Measurements from ENCODE around the gene DTNA. TPM values are rescaled to one million over a fixed set of nuclear protein-coding genes. Genes with fewer than 3 reads are reported as not detected.
"Not testable (repeated sequence)": the region's sequence is repeated elsewhere in the genome, so short reads cannot be mapped to it uniquely, and the experiment has no call there.

Gene DTNA
- total and polyA plus RNA-seq, 4 donors, result 90.4 to 190 (median 131) TPM

DNA sequence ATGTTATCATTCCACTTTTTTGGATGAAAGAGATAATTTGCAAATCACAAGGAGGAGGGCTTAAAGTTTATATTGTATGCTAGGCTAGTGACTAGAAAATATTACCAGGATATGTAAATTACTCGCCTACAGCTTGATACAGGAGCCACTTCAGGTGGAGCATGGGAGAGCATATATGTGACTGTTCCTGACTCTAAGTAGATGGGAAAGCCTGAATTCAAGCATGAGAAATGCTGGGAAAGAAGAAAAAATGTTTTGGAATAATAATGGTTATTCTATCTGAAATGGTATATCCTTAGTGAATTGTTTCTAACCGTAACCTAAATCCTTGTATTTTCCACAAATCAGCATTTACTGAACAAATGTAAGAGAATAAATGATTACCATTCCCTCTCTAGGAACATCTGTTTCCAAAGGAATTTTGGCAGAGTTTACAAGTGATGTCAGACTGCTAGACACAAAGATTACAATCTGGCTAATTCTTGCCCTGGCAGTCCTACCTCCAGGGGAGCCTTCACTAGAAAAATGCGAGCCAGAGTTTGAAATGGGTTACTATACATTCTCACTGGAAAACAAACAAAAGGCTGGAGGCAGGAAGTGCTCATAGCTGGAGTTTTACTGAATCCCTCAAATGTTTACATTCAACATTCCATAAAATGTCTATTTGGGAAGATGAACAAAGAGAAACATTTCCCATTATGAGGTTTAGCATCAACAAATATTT lies 201.7 kb downstream of the DTNA start:
- no peaks in the 10 kb centered on the region for H3K27me3 ChIP-seq (ENCODE audit: control insufficient read depth, insufficient read depth, low read length)
- H3K4me3 ChIP-seq (ENCODE audit: low read depth, low read length), result no peak overlapping the region
- peak overlapping the region; percentile 63 for H3K27ac ChIP-seq (ENCODE audit: low read depth, low read length)
- H3K9me3 ChIP-seq (ENCODE audit: control insufficient read depth, insufficient read depth, low read length), result no peaks in the 10 kb centered on the region
- 92% methylated on average over 1 of the region's 3 CpGs for WGBS (ENCODE audit: insufficient coverage)
- H3K4me1 ChIP-seq (ENCODE audit: control insufficient read depth, insufficient read depth, low read length), result no peaks in the 10 kb centered on the region
- peak in 5 of 6 donors; percentile 1 to 87 (median 15) for DNase-seq (ENCODE audit: low read depth in 4 of 6, low spot score in 6 of 6)
- no peaks in the 10 kb centered on the region for H3K36me3 ChIP-seq (ENCODE audit: control insufficient read depth, insufficient read depth, low read length)

DNA sequence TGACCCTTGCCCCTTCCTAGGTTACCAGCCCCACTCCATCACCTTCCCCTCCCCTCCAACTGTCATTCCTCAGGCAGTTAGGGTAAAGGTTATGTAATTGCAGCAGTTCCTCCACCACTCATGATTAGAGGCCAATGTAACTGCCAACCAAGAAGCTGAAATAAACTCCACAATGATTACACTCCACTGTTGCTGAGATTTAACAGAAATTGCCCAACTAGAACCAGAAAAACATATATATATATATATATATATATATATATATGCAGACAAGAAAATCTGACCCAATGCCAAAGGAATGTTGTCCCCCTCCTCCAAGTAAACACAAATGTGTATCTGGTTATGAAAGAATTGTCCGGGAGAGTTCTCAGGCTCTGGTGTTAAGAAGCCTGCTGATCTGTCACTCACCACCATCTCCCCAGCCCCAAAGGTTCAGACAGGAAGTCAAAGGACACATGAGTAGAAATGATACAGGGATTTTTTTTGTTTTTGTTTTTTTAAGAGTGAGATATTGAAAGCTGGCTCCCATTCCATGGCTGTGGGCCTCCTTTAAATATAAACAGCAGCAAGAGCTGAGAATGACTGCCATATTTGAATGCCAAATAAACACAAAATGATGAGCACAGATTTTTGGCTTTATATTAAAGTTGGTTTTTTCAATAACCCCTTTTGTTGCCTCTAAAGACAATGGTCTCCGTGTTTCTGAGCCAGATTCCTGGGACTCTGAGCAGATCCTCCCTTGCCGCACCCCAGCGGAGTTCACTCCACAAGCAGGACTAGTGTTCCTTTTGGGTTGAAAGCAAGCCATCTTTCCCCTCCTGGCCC lies 204.0 kb downstream of the DTNA start:
- DNase-seq (ENCODE audit: low read depth in 4 of 6, low spot score in 6 of 6), result peak in 1 of 6 donors; percentile 23
- WGBS (ENCODE audit: insufficient coverage), result no CpG with 5 or more reads among the region's 4 CpGs
- H3K4me3 ChIP-seq (ENCODE audit: low read depth, low read length), result no peak overlapping the region
- H3K4me1 ChIP-seq (ENCODE audit: control insufficient read depth, insufficient read depth, low read length), result no peaks in the 10 kb centered on the region
- H3K36me3 ChIP-seq (ENCODE audit: control insufficient read depth, insufficient read depth, low read length), result no peaks in the 10 kb centered on the region
- H3K9me3 ChIP-seq (ENCODE audit: control insufficient read depth, insufficient read depth, low read length), result no peaks in the 10 kb centered on the region
- no peak overlapping the region for H3K27ac ChIP-seq (ENCODE audit: low read depth, low read length)
- no peaks in the 10 kb centered on the region for H3K27me3 ChIP-seq (ENCODE audit: control insufficient read depth, insufficient read depth, low read length)

DNA sequence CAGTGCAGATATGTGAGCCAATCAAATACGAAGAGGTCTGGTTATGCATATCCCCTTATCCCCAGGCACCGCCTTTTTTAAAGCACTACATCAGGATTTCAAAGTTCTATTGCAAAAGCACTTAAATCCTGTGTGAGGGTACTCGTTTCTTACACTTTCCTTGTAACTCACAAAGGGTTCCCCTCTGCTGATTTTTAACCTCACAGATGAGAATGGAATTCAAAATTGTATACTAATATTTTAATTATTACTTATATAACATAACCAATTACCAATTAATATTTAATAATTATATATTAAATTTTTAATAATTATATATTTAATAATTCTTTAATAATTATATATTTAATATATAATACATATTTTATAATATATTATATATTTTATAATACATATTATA lies 204.9 kb downstream of the DTNA start:
- WGBS (ENCODE audit: insufficient coverage), result 50% methylated on average over 1 of the region's 3 CpGs
- H3K27ac ChIP-seq (ENCODE audit: low read depth, low read length), result no peak overlapping the region
- DNase-seq (ENCODE audit: low read depth in 4 of 6, low spot score in 6 of 6), result no peak

DNA sequence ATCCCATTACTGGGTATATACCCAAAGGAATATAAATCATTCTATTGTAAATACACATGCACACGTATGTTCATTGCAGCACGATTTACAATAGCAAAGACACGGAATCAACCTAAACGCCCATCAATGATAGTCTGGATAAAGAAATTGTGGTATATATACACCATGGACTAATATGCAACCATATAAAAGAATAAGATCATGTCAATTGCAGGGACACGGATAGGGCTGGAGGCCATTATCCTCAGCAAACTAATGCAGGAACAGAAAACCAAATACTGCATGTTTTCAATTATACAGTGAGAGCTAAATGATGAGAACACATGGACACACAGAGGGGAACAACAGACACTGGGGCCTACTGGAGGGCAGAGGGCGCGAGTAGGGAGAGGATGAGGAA lies 206.4 kb downstream of the DTNA start:
- not testable (repeated sequence) for H3K4me1 ChIP-seq (ENCODE audit: control insufficient read depth, insufficient read depth, low read length); H3K27me3 ChIP-seq (ENCODE audit: control insufficient read depth, insufficient read depth, low read length); H3K27ac ChIP-seq (ENCODE audit: low read depth, low read length); DNase-seq (ENCODE audit: low read depth in 4 of 6, low spot score in 6 of 6); H3K4me3 ChIP-seq (ENCODE audit: low read depth, low read length); H3K9me3 ChIP-seq (ENCODE audit: control insufficient read depth, insufficient read depth, low read length); H3K36me3 ChIP-seq (ENCODE audit: control insufficient read depth, insufficient read depth, low read length)
- WGBS (ENCODE audit: insufficient coverage), result no CpG with 5 or more reads among the region's 7 CpGs

More for the DNA sequence above, 204.9 kb downstream of the DTNA start:
- no peak overlapping the region for H3K4me3 ChIP-seq (ENCODE audit: low read depth, low read length)
- no peaks in the 10 kb centered on the region for H3K36me3 ChIP-seq (ENCODE audit: control insufficient read depth, insufficient read depth, low read length)
- no peaks in the 10 kb centered on the region for H3K9me3 ChIP-seq (ENCODE audit: control insufficient read depth, insufficient read depth, low read length)
- no peaks in the 10 kb centered on the region for H3K4me1 ChIP-seq (ENCODE audit: control insufficient read depth, insufficient read depth, low read length)
- H3K27me3 ChIP-seq (ENCODE audit: control insufficient read depth, insufficient read depth, low read length), result no peaks in the 10 kb centered on the region

DNA sequence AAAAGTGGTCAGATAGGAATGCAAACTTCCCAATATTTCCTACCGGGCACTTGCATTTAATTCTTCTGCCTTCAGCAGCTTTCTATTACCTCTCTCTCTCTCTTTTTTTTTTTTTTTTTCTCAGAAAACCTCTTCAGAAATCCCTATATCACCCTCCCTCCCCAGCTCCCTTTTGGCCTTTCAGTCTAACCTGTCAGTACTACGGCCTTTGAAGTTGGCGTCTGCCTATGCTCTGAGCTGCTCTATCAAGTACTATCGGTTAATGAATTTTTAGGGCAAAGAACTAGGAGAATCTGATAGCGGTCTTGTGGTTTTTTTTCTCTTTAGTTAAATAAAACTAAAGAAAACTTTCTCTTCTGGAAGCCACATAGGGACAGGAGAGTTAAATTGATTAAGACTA lies 208.8 kb downstream of the DTNA start:
- Histone ChIP-seq H3K4me3 (ENCODE audit: low read depth, low read length) (no peak overlapping the region), H3K9me3 (ENCODE audit: control insufficient read depth, insufficient read depth, low read length) (no peaks in the 10 kb centered on the region), H3K27me3 (ENCODE audit: control insufficient read depth, insufficient read depth, low read length) (no peaks in the 10 kb centered on the region), H3K4me1 (ENCODE audit: control insufficient read depth, insufficient read depth, low read length) (no peaks in the 10 kb centered on the region), H3K27ac (ENCODE audit: low read depth, low read length) (peak overlapping the region; percentile 27), H3K36me3 (ENCODE audit: control insufficient read depth, insufficient read depth, low read length) (no peaks in the 10 kb centered on the region)
- DNase-seq (ENCODE audit: low read depth in 4 of 6, low spot score in 6 of 6), result no peak
- no CpG with 5 or more reads among the region's 5 CpGs for whole genome bisulfite sequencing (ENCODE audit: insufficient coverage)

DNA sequence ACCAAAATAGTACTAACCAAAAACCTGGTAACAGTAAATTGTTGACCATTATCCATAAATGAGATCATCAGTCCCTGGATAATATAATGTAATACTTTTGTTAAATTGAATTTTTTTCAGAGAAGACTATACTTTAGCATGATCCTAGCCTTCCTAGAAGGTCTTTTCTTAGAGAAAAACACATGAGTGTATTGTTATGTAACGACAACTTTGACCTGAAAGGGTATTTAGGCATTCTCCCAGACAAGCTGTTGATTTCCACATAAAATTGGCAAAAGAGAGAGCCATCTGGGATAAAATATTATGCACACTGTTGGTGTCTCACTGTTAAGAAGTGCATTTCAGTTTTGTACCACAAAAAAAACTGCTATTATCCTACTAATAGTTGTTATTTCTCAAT lies 211.1 kb downstream of the DTNA start:
- Histone ChIP-seq H3K27me3 (ENCODE audit: control insufficient read depth, insufficient read depth, low read length) (no peaks in the 10 kb centered on the region), H3K27ac (ENCODE audit: low read depth, low read length) (no peak overlapping the region), H3K4me1 (ENCODE audit: control insufficient read depth, insufficient read depth, low read length) (no peaks in the 10 kb centered on the region), H3K9me3 (ENCODE audit: control insufficient read depth, insufficient read depth, low read length) (no peaks in the 10 kb centered on the region), H3K36me3 (ENCODE audit: control insufficient read depth, insufficient read depth, low read length) (no peaks in the 10 kb centered on the region), H3K4me3 (ENCODE audit: low read depth, low read length) (no peak overlapping the region)
- DNase-seq (ENCODE audit: low read depth in 4 of 6, low spot score in 6 of 6), result peak in 1 of 6 donors; percentile 59
- WGBS (ENCODE audit: insufficient coverage), result no CpG with 5 or more reads among the region's 1 CpG

DNA sequence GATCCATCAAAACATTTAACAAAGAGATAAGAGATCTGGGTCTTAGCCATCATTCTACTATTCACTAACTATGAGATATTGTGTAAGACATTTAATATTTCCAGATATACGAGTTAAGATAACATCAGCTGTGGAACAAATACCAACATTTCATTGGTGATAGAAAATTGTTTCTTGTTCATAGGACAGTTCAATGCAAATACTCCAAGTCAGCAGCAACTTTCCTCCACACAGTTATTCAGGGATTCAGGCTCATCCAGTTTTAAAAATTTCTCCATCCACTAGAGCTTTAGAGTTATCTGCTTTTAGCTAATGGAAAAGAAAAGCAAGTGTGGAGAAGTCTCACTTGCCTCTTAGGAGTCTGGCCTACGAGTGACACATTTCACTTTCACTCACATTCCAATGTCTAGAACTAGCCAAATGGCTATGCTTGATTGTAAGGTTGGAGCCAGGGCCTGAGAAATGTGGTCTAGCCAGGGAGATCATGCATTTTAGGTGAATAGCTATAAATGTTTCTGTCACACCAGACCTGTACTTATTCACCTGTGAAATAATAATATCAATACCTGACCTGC lies 211.8 kb downstream of the DTNA start:
- no CpG with 5 or more reads among the region's 2 CpGs for WGBS (ENCODE audit: insufficient coverage)
- DNase-seq (ENCODE audit: low read depth in 4 of 6, low spot score in 6 of 6), result no peak
- Histone ChIP-seq H3K27me3 (ENCODE audit: control insufficient read depth, insufficient read depth, low read length) (no peaks in the 10 kb centered on the region), H3K36me3 (ENCODE audit: control insufficient read depth, insufficient read depth, low read length) (no peaks in the 10 kb centered on the region), H3K4me1 (ENCODE audit: control insufficient read depth, insufficient read depth, low read length) (no peaks in the 10 kb centered on the region), H3K4me3 (ENCODE audit: low read depth, low read length) (no peak overlapping the region), H3K27ac (ENCODE audit: low read depth, low read length) (no peak overlapping the region), H3K9me3 (ENCODE audit: control insufficient read depth, insufficient read depth, low read length) (no peaks in the 10 kb centered on the region)

DNA sequence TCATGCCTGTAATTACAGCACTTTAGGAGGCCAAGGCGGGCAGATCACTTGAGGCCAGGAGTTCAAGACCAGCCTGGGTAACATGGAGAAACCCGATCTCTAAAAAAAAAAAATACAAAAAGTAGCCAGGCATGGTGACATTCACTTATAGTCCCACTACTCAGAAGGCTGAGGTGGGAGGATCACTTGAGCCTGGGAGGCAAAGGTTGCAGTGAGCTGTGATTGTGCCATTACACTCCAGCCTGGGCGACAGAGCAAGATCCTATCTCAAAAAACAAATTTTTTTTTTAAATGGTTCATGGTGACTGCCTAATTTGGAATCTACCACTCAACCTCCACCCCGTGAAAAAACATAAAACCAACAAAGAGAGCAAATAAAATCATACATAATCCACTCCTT lies 212.5 kb downstream of the DTNA start:
- DNase-seq (ENCODE audit: low read depth in 4 of 6, low spot score in 6 of 6); H3K27me3 ChIP-seq (ENCODE audit: control insufficient read depth, insufficient read depth, low read length); H3K27ac ChIP-seq (ENCODE audit: low read depth, low read length); H3K9me3 ChIP-seq (ENCODE audit: control insufficient read depth, insufficient read depth, low read length); H3K4me1 ChIP-seq (ENCODE audit: control insufficient read depth, insufficient read depth, low read length); H3K4me3 ChIP-seq (ENCODE audit: low read depth, low read length); H3K36me3 ChIP-seq (ENCODE audit: control insufficient read depth, insufficient read depth, low read length): not testable (repeated sequence)
- WGBS (ENCODE audit: insufficient coverage), result 100% methylated on average over 1 of the region's 4 CpGs

DNA sequence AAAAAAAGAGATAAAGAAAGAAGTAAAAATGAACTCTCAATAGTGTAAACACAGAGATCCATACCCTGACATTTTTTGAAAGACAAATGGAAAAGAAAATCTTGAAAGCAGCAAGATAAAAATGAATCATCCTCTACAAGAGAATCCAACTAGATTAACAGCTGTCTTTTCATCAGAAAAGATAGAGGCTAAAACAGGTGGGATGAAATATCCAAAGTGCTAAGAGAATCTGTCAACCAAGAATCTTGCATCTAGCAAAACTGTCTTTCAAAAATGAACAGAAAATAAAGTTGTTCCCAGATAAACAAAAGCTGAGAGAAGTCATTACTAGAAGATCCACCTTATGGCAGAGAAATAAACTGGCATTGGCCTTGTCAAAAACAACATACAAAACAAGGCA lies 213.8 kb downstream of the DTNA start:
- Histone ChIP-seq H3K27me3 (ENCODE audit: control insufficient read depth, insufficient read depth, low read length) (no peaks in the 10 kb centered on the region), H3K36me3 (ENCODE audit: control insufficient read depth, insufficient read depth, low read length) (no peaks in the 10 kb centered on the region), H3K4me1 (ENCODE audit: control insufficient read depth, insufficient read depth, low read length) (no peaks in the 10 kb centered on the region), H3K4me3 (ENCODE audit: low read depth, low read length) (no peak overlapping the region), H3K27ac (ENCODE audit: low read depth, low read length) (no peak overlapping the region), H3K9me3 (ENCODE audit: control insufficient read depth, insufficient read depth, low read length) (no peaks in the 10 kb centered on the region)
- no peak for DNase-seq (ENCODE audit: low read depth in 4 of 6, low spot score in 6 of 6)

DNA sequence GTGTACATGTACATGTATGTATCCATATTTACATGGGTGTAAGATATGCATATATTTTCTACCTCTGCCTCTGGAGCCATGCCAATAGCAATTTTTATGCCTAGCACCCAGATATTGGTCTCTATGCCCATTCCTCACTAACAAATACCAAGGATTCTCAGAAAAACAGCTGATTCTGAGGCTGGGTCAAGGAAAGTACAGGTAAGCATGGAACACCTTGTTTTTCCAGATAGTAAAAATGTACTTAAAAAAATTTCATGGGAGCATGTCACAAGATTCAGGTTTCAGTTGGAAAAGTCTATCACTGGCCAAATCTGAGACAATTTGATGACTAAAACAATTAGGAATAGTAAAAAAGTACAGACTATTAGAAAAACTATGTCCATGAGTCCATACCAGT lies 216.6 kb downstream of the DTNA start:
- no peak overlapping the region for H3K4me3 ChIP-seq (ENCODE audit: low read depth, low read length)
- DNase-seq (ENCODE audit: low read depth in 4 of 6, low spot score in 6 of 6), result no peak
- H3K27me3 ChIP-seq (ENCODE audit: control insufficient read depth, insufficient read depth, low read length), result no peaks in the 10 kb centered on the region
- no peaks in the 10 kb centered on the region for H3K9me3 ChIP-seq (ENCODE audit: control insufficient read depth, insufficient read depth, low read length)
- H3K27ac ChIP-seq (ENCODE audit: low read depth, low read length), result no peak overlapping the region
- H3K36me3 ChIP-seq (ENCODE audit: control insufficient read depth, insufficient read depth, low read length), result no peaks in the 10 kb centered on the region
- H3K4me1 ChIP-seq (ENCODE audit: control insufficient read depth, insufficient read depth, low read length), result no peaks in the 10 kb centered on the region

All from spinal cord (tissue), 10 donors.